Left ventricle myocardium inferior (tissue), 1 donor: ENCODE results near the gene DPY19L3. TPM values are rescaled to one million over a fixed set of nuclear protein-coding genes. Genes with fewer than 3 reads are reported as not detected.
"Not testable (repeated sequence)": the region's sequence is repeated elsewhere in the genome, so short reads cannot be mapped to it uniquely, and the experiment has no call there.

ENCODE experiments used
- DNase-seq: peaks from one replicate; pipeline ENCODE4 v3.0.0-alpha.2; 2020
- H3K27ac ChIP-seq: fragments of 200-600 bp; replicated peaks from 2 replicates; pipeline ENCODE4 v1.8.0; 2021
- H3K27me3 ChIP-seq: fragments of 200-600 bp; 2 replicates; pipeline ENCODE4 v1.8.0; 2021; ENCODE audit warnings: low read depth
- H3K36me3 ChIP-seq: fragments of 200-600 bp; 2 replicates; pipeline ENCODE4 v1.8.0; 2021
- H3K4me1 ChIP-seq: fragments of 200-600 bp; 2 replicates; pipeline ENCODE4 v1.8.0; 2021
- H3K4me3 ChIP-seq: fragments of 200-600 bp; 2 replicates; pipeline ENCODE4 v1.8.0; 2021; ENCODE audit warnings: mild to moderate bottlenecking, moderate library complexity
- H3K9me3 ChIP-seq: fragments of 200-600 bp; replicated peaks from 2 replicates; pipeline ENCODE4 v1.8.0; 2021
- CTCF ChIP-seq: fragments of 200-600 bp; IDR thresholded peaks from 2 replicates; pipeline ENCODE4 v1.8.0; 2021; ENCODE audit warnings: antibody characterized with exemption, mild to moderate bottlenecking, borderline replicate concordance
- intact Hi-C: fragments of 100-400 bp; cut with micrococcal nuclease; formaldehyde crosslinking; loops from one replicate; pipeline ENCODE4 v1.11.0; 2022
- total RNA-seq: library from RNA; stranded (reverse); fragmentation: NEBNext Ultra II Directional; extraction: Animal tissue kit (Norgen Biotek cat#: 25700); gene quantifications from one replicate; pipeline ENCODE4 v1.2.1, GENCODE V29; 2021
- donor health status: DM: no; HTN: yes; CAD: no; lungs with severe emphysema.

DPY19L3 gene
- total RNA-seq, 1 donor from 2014 or later: 5.2 TPM

- intact Hi-C loops: no loop called here
- no peak overlapping the region for H3K4me3 ChIP-seq
- H3K36me3 ChIP-seq: no peaks in the 10 kb centered on the region
- H3K4me1 ChIP-seq: no peaks in the 10 kb centered on the region
- H3K9me3 ChIP-seq: no peaks in the 10 kb centered on the region
- DNase-seq: no peak
- H3K27me3 ChIP-seq: peaks cover 24% of the 10 kb centered on the region
- TF ChIP-seq CTCF: no peak
- H3K27ac ChIP-seq: no peak overlapping the region
These were observed 91.8 kb downstream of the DPY19L3 start for GRCh38 chr19:32497391-32497790.

- no peak overlapping the region for H3K27ac ChIP-seq
- TF ChIP-seq CTCF: no peak
- H3K36me3 ChIP-seq: no peaks in the 10 kb centered on the region
- no peak overlapping the region for H3K4me3 ChIP-seq
- intact Hi-C loops: no loop called here
- DNase-seq: no peak
- H3K27me3 ChIP-seq: peaks cover 29% of the 10 kb centered on the region
- H3K9me3 ChIP-seq: no peaks in the 10 kb centered on the region
- H3K4me1 ChIP-seq: no peaks in the 10 kb centered on the region
These were observed 93.2 kb downstream of the DPY19L3 start for GRCh38 chr19:32498648-32499200.

DNA sequence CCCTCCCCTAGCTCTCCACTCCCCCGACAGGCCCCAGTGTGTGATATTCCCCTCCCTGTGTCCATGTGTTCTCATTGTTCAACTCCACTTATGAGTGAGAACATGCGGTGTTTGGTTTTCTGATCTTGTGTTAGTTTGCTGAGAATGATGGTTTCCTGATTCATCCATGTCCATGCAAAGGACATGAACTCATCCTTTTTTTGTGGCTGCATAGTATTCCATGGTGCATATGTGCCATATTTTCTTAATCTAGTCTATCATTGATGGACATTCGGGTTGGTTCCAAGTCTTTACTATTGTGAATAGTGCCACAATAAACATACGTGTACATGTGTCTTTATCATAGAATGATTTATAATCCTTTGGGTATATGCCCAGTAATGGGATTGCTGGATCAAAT, 106.9 kb downstream of the DPY19L3 start:
- H3K9me3 ChIP-seq: peaks cover 18% of the 10 kb centered on the region
- H3K4me3 ChIP-seq, H3K27me3 ChIP-seq, DNase-seq, H3K27ac ChIP-seq, intact Hi-C loops, H3K4me1 ChIP-seq, H3K36me3 ChIP-seq: not testable (repeated sequence)

DNA sequence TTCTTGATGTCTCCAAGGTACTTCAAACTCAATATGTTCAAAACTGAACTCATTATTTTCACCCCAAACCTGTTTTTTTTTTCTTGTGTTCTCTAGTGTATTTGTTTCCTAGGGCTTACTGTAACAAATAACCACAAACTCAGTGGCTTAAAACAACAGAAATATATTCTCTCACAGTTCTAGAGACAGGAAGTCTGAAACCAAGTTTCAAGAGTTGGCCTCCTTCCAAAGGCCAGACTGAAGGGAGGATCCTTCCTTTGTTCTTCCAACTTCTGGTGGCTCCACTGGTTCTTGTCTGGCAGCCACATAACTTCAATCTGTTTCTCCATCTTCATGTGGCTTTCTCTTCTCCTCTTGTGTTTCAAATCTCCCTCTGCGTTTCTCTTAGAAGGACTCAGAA, 113.5 kb downstream of the DPY19L3 start:
- Histone ChIP-seq H3K27me3 (peaks cover 38% of the 10 kb centered on the region), H3K4me1 (no peaks in the 10 kb centered on the region), H3K4me3 (no peak overlapping the region), H3K9me3 (peaks cover 8% of the 10 kb centered on the region), H3K27ac (no peak overlapping the region), H3K36me3 (no peaks in the 10 kb centered on the region)
- no peak for TF ChIP-seq CTCF
- DNase-seq: no peak
- intact Hi-C loops: no loop called here

DNA sequence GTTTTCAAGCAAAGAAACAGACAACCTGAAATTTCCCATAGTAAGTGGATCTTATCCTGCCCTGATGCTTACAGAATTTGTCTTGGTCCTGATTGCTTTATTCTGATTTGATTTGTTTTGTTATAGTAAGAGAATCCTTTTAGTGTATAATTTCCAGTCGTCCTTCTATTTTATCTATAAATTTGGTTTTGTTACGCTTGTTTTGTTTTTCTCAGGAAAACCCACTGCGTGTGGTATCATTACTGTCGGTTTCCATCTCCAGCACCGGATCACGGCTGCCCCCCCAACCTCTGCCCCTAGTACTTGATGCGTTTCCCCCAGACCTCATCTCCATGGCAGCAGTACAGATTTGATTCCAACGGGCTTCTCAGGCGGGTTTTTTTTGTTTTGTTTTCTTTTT, 117.4 kb downstream of the DPY19L3 start:
- DNase-seq: no peak
- no peak overlapping the region for H3K27ac ChIP-seq
- peaks cover 64% of the 10 kb centered on the region for H3K27me3 ChIP-seq
- H3K9me3 ChIP-seq: peaks cover 2% of the 10 kb centered on the region
- intact Hi-C loops: no loop called here
- H3K4me1 ChIP-seq: no peaks in the 10 kb centered on the region
- TF ChIP-seq CTCF: no peak
- H3K4me3 ChIP-seq: no peak overlapping the region
- H3K36me3 ChIP-seq: no peaks in the 10 kb centered on the region

DNA sequence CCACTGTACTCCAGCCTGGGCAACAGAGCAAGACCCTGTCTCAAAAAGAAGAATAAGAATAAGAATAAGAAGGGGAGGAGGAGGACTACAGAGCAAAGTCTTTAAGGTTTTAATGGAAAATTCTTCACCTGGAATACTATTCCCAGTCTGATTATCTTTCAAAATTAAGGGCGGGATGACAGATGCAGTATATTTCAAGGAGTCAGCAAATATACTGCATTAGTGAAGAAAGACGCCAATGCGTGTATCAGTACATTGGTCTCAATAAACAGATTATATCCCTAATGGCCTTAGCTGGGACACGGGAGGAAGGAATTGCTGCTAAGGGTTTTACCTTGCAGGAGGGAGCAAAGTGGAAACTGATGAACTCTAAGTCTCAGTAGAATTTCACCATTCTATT, 121.3 kb downstream of the DPY19L3 start:
- DNase-seq: no peak
- no peak for TF ChIP-seq CTCF
- Histone ChIP-seq H3K36me3 (no peaks in the 10 kb centered on the region), H3K27me3 (peaks cover 53% of the 10 kb centered on the region), H3K4me3 (no peak overlapping the region), H3K27ac (no peak overlapping the region), H3K9me3 (peaks cover 22% of the 10 kb centered on the region), H3K4me1 (no peaks in the 10 kb centered on the region)
- intact Hi-C loops: no loop called here
